Endothelial cell (in vitro differentiated cells): Measurements from ENCODE around the gene OTOGL. TPM values are rescaled to one million over a fixed set of nuclear protein-coding genes. Genes with fewer than 3 reads are reported as not detected.

Source experiments
- DNase-seq: peaks from one replicate; pipeline ENCODE4 v3.0.0; 2021; ENCODE audit warnings: low spot score
- H3K27ac Mint-ChIP-seq: one replicate; pipeline ENCODE4 v1.8.0; 2021; ENCODE audit warnings: mixed read lengths, inconsistent platforms; ENCODE audit not compliant: unreplicated experiment
- H3K27me3 Mint-ChIP-seq: one replicate; pipeline ENCODE4 v1.8.0; 2021; ENCODE audit warnings: mild to moderate bottlenecking, moderate library complexity, mixed read lengths, inconsistent platforms; ENCODE audit not compliant: unreplicated experiment
- H3K36me3 Mint-ChIP-seq: one replicate; pipeline ENCODE4 v1.8.0; 2021; ENCODE audit warnings: mild to moderate bottlenecking, low read depth, mixed read lengths, inconsistent platforms; ENCODE audit not compliant: unreplicated experiment
- H3K4me1 Mint-ChIP-seq: one replicate; pipeline ENCODE4 v1.8.0; 2021; ENCODE audit warnings: mild to moderate bottlenecking, mixed read lengths, inconsistent platforms; ENCODE audit not compliant: unreplicated experiment
- H3K4me3 Mint-ChIP-seq: one replicate; pipeline ENCODE4 v1.8.0; 2021; ENCODE audit warnings: mild to moderate bottlenecking, mixed read lengths, inconsistent platforms; ENCODE audit not compliant: unreplicated experiment
- H3K9me3 Mint-ChIP-seq: one replicate; pipeline ENCODE4 v1.8.0; 2021; ENCODE audit warnings: mixed read lengths, inconsistent platforms; ENCODE audit not compliant: unreplicated experiment
- CTCF ChIP-seq: fragments of 200-600 bp; sonication (generic); IDR thresholded peaks from one replicate; pipeline ENCODE4 v1.5.0; 2021; ENCODE audit warnings: antibody characterized with exemption; ENCODE audit not compliant: unreplicated experiment
- total RNA-seq: library from RNA; stranded (reverse); fragmentation: NEBNext Ultra II Directional; extraction: Animal tissue kit (Norgen Biotek cat#: 25700); gene quantifications from one replicate; pipeline ENCODE4 v1.2.1, GENCODE V29; 2021; ENCODE audit not compliant: unreplicated experiment

OTOGL gene
- total RNA-seq, 1 donor from 2014 or later, result 0.31 TPM

- H3K27me3 Mint-ChIP-seq, result no peaks in the 10 kb centered on the region
These were observed 101.1 kb downstream of the OTOGL start for GRCh38 chr12:80200414-80200813.

DNA sequence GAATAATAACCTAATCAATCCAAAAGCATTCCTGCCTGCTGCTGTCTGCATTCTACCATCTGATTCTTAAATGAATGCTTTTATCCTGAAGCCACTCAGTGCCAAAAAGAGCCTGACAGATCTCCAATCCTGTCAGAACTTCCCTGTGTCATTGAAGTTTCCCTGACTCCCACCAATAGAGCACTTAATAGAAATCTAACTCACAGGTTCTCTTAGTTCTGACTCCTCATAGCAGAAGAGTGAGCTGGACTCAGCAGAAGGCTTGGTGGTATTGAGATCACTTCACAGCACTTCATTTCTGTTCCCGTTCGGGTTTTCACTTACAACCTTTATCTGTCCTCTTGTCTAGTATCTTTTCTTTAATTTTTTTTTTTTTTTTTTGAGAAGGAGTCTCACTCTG, 102.6 kb downstream of the OTOGL start:
- no peak for TF ChIP-seq CTCF
- DNase-seq, result no peak
- Mint-ChIP-seq H3K36me3 (no peaks in the 10 kb centered on the region), H3K9me3 (no peaks in the 10 kb centered on the region), H3K27me3 (no peaks in the 10 kb centered on the region), H3K4me1 (no peaks in the 10 kb centered on the region), H3K27ac (no peak overlapping the region), H3K4me3 (no peak overlapping the region)

More at GRCh38 chr12:80200414-80200813, 101.1 kb downstream of the OTOGL start:
- Mint-ChIP-seq H3K9me3 (no peaks in the 10 kb centered on the region), H3K4me1 (no peaks in the 10 kb centered on the region), H3K36me3 (no peaks in the 10 kb centered on the region), H3K27ac (no peak overlapping the region), H3K4me3 (no peak overlapping the region)
- no peak for TF ChIP-seq CTCF
- no peak for DNase-seq

- H3K36me3 Mint-ChIP-seq, result no peaks in the 10 kb centered on the region
- no peaks in the 10 kb centered on the region for H3K4me1 Mint-ChIP-seq
- DNase-seq, result no peak
- no peaks in the 10 kb centered on the region for H3K9me3 Mint-ChIP-seq
- H3K27me3 Mint-ChIP-seq, result no peaks in the 10 kb centered on the region
- H3K4me3 Mint-ChIP-seq, result no peak overlapping the region
- no peak for TF ChIP-seq CTCF
- no peak overlapping the region for H3K27ac Mint-ChIP-seq
These were observed 106.6 kb downstream of the OTOGL start for GRCh38 chr12:80205960-80206359.

- H3K4me1 Mint-ChIP-seq, result peaks cover 7% of the 10 kb centered on the region
- no peaks in the 10 kb centered on the region for H3K27me3 Mint-ChIP-seq
- no peak overlapping the region for H3K4me3 Mint-ChIP-seq
- H3K36me3 Mint-ChIP-seq, result no peaks in the 10 kb centered on the region
- no peaks in the 10 kb centered on the region for H3K9me3 Mint-ChIP-seq
- no peak for TF ChIP-seq CTCF
- H3K27ac Mint-ChIP-seq, result no peak overlapping the region
- no peak for DNase-seq
These were observed 108.7 kb downstream of the OTOGL start for GRCh38 chr12:80208071-80208470.

DNA sequence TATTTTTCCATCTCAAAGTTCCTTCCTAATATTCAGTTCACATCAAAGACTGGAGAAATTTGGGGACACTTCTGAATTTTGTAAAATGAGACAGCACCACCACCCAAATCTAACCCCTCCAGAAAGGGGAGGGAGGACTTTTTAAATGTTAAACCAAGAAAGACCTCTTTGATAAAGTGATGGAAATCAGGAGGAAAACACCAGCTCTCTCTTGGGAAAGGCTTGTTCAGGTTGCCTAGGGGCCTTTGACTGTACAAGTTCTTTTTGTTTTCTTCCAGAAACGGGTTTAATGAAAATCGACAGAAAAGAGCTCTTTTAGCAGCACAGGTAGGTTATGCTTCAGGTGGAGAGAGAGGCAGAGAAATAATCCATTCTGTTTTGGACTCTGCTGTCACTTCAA, 112.3 kb downstream of the OTOGL start:
- Mint-ChIP-seq H3K36me3 (no peaks in the 10 kb centered on the region), H3K4me3 (no peak overlapping the region), H3K9me3 (no peaks in the 10 kb centered on the region), H3K27ac (no peak overlapping the region), H3K4me1 (peaks cover 21% of the 10 kb centered on the region), H3K27me3 (no peaks in the 10 kb centered on the region)
- TF ChIP-seq CTCF, result no peak
- DNase-seq, result no peak
